A673 (cell line): Measurements from ENCODE around the gene DSCAM. TPM values are rescaled to one million over a fixed set of nuclear protein-coding genes. Genes with fewer than 3 reads are reported as not detected.

Experiments used
- BruUV-seq: library from RNA; stranded (reverse); fragments of 400-500 nt; replicated peaks from 2 replicates; lab custom pipeline; 2021; lab: Mats Ljungman, UMichigan
- CTCF ChIA-PET: fragments of 300-600 bp; sonication (Branson Sonifier 250); formaldehyde crosslinking; loops from one replicate; lab custom pipeline; 2022; ENCODE audit warnings: antibody characterized with exemption; lab: Charles Lee
- POLR2A ChIA-PET: fragments of 300-600 bp; sonication (Branson Sonifier 250); formaldehyde crosslinking; loops from one replicate; lab custom pipeline; 2022; ENCODE audit warnings: antibody characterized with exemption; ENCODE audit not compliant: low non-redundant PET; lab: Charles Lee
- DNase-seq: peaks from one replicate; pipeline ENCODE4 v3.0.0-alpha.2; 2015; ENCODE audit warnings: low spot score
- H3K27ac ChIP-seq: fragments of 200-600 bp; sonication (generic); 2 replicates; pipeline ENCODE4 v1.5.1; 2016; ENCODE audit warnings: mixed run types, low read depth, mild to moderate bottlenecking, mixed read lengths, antibody characterized with exemption, low read length; ENCODE audit not compliant: poor library complexity, severe bottlenecking
- H3K27me3 ChIP-seq: fragments of 200-600 bp; sonication (generic); replicated peaks from 2 replicates; pipeline ENCODE4 v1.6.1; 2017; ENCODE audit warnings: mixed run types, low read depth, mild to moderate bottlenecking, mixed read lengths, antibody characterized with exemption, low read length; ENCODE audit not compliant: insufficient read depth, poor library complexity
- H3K36me3 ChIP-seq: fragments of 200-600 bp; sonication (generic); 2 replicates; pipeline ENCODE4 v1.6.1; 2016; ENCODE audit warnings: mixed run types, mild to moderate bottlenecking, mixed read lengths, antibody characterized with exemption, low read length; ENCODE audit not compliant: insufficient read depth, poor library complexity, severe bottlenecking
- H3K4me1 ChIP-seq: fragments of 200-600 bp; sonication (generic); 2 replicates; pipeline ENCODE4 v1.6.1; 2017; ENCODE audit warnings: mixed run types, mild to moderate bottlenecking, mixed read lengths, antibody characterized with exemption, low read length; ENCODE audit not compliant: insufficient read depth, poor library complexity, severe bottlenecking
- H3K4me3 ChIP-seq: fragments of 200-600 bp; sonication (generic); 2 replicates; pipeline ENCODE4 v1.5.1; 2016; ENCODE audit warnings: low read depth, mixed run types, mild to moderate bottlenecking, mixed read lengths, low read length; ENCODE audit not compliant: poor library complexity, severe bottlenecking
- H3K9me3 ChIP-seq: fragments of 200-600 bp; sonication (generic); 2 replicates; pipeline ENCODE4 v1.6.1; 2016; ENCODE audit warnings: mixed run types, low read depth, mild to moderate bottlenecking, mixed read lengths, antibody characterized with exemption, low read length; ENCODE audit not compliant: poor library complexity, severe bottlenecking
- EZH2 ChIP-seq: fragments of 200-600 bp; sonication (generic); IDR thresholded peaks from 2 replicates; pipeline ENCODE4 v1.6.1; 2017; ENCODE audit warnings: borderline replicate concordance, low read depth, mild to moderate bottlenecking, mixed read lengths, antibody characterized with exemption, low read length; ENCODE audit not compliant: poor library complexity, severe bottlenecking
- intact Hi-C: fragments of 100-400 bp; cut with micrococcal nuclease; formaldehyde crosslinking; loops from one replicate; pipeline ENCODE4 v1.10.0; 2022; ENCODE audit not compliant: unreplicated experiment
- total RNA-seq: library from RNA; stranded (reverse); gene quantifications from 2 replicates; pipeline ENCODE4 v1.2.3, GENCODE V29; 2021
- TF ChIP-seq, protein P1 (sequence below): fragments of 300-800, 200-600 bp; sonication (generic); conservative IDR thresholded peaks from 2 replicates; pipeline ENCODE4 v1.5.1; 2017; ENCODE audit warnings: low read depth, mild to moderate bottlenecking, antibody characterized with exemption, low read length, moderate library complexity, mixed read lengths

The DSCAM gene
- total RNA-seq, 1 experiment from 2014 or later = not detected

DNA sequence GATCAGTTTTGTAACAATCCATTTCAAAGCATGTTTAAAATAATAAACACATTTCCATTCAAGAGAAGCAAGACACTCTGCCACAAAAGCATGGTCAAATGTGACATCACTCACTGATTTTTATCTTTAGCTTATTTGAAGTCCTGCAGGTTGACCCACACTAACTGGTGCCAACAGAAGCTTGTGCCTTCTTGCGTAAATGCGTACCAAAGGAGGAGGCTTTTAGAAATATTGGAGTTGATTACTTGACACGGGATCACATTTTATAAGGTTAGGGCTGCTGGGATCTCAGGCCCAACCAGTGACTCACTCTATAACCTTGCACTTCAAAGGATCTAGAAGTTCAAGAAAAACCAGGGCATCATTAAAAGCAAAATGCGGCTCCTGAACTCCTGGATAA, 776.1 kb downstream of the DSCAM start:
- TF ChIP-seq, protein P1, sequence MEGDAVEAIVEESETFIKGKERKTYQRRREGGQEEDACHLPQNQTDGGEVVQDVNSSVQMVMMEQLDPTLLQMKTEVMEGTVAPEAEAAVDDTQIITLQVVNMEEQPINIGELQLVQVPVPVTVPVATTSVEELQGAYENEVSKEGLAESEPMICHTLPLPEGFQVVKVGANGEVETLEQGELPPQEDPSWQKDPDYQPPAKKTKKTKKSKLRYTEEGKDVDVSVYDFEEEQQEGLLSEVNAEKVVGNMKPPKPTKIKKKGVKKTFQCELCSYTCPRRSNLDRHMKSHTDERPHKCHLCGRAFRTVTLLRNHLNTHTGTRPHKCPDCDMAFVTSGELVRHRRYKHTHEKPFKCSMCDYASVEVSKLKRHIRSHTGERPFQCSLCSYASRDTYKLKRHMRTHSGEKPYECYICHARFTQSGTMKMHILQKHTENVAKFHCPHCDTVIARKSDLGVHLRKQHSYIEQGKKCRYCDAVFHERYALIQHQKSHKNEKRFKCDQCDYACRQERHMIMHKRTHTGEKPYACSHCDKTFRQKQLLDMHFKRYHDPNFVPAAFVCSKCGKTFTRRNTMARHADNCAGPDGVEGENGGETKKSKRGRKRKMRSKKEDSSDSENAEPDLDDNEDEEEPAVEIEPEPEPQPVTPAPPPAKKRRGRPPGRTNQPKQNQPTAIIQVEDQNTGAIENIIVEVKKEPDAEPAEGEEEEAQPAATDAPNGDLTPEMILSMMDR = no peak
- no peak overlapping the region for H3K27ac ChIP-seq
- DNase-seq = no peak
- ChIA-PET CTCF (no interaction called here), POLR2A (no interaction called here)
- H3K36me3 ChIP-seq = no peaks in the 10 kb centered on the region
- BruUV-seq = no TSS peak
- H3K27me3 ChIP-seq = no peaks in the 10 kb centered on the region
- no peaks in the 10 kb centered on the region for H3K4me1 ChIP-seq
- no peak overlapping the region for H3K4me3 ChIP-seq
- intact Hi-C loops = no loop called here
- H3K9me3 ChIP-seq = peaks cover 4% of the 10 kb centered on the region

GRCh38 chr21:40067751-40068150, 779.2 kb downstream of the DSCAM start:
- POLR2A ChIA-PET = no interaction called here
- Histone ChIP-seq H3K27ac (no peak overlapping the region), H3K36me3 (no peaks in the 10 kb centered on the region), H3K4me1 (no peaks in the 10 kb centered on the region), H3K9me3 (no peaks in the 10 kb centered on the region), H3K4me3 (no peak overlapping the region), H3K27me3 (peaks cover 3% of the 10 kb centered on the region)
- intact Hi-C loops = no loop called here
- no TSS peak for BruUV-seq
- TF ChIP-seq EZH2 = no peak
- TF ChIP-seq, protein P1 = no peak
- DNase-seq = no peak
- CTCF ChIA-PET = no interaction called here

DNA sequence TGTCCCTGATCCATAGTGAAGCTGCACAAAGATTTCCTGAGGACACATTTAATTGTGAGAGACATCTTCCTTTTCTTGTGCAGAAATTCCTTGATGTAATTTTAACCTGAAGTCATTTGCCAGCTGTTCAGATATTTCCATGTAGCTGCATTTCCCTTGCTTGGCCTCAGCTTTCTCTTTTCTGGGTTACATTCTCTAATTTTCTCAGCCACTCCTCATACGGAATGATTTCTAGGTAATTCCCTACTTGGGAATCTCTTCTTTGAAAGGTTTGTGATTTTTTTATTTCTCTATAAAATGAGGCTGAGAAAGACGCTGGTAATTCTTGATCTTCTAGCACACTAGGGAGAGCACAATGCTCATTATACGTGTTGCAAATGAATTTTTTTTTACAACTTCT, 780.7 kb downstream of the DSCAM start:
- TF ChIP-seq, protein P1 = no peak
- no peak for TF ChIP-seq EZH2

More for the DNA sequence above, 780.7 kb downstream of the DSCAM start:
- DNase-seq = no peak
- POLR2A ChIA-PET = interaction anchor here (0.6 kb wide), 1 partner anchor 227 kb away, joined by 4 read pairs; no protein-coding TSS in a partner anchor
- Histone ChIP-seq H3K27ac (no peak overlapping the region), H3K27me3 (peaks cover 3% of the 10 kb centered on the region), H3K36me3 (no peaks in the 10 kb centered on the region), H3K4me3 (no peak overlapping the region), H3K9me3 (no peaks in the 10 kb centered on the region), H3K4me1 (no peaks in the 10 kb centered on the region)
- CTCF ChIA-PET = no interaction called here
- intact Hi-C loops = no loop called here
- no TSS peak for BruUV-seq
